Heart left ventricle (tissue), 13 donors: ENCODE results near the gene TMEM272.

ENCODE experiments used
- POLR2A ChIP-seq, 2 donors: fragments of 450-650 bp; IDR thresholded peaks; one replicate each; pipeline ENCODE4 v1.6.1; 2017; ENCODE audit warnings: antibody characterized with exemption in 2 of 2, mild to moderate bottlenecking in 2 of 2, moderate library complexity in 2 of 2
- TF ChIP-seq, protein P1 (sequence below), 12 donors: fragments of 200-600 bp; sonication (generic) in 4 of 12; IDR thresholded peaks; one replicate each; pipeline versions ENCODE4 v1.5.0 to v1.8.0; 2018 to 2022; ENCODE audit warnings: antibody characterized with exemption in 12 of 12, mild to moderate bottlenecking in 5 of 12
- donor health status: ischemic (EF 13 %, LVEDD 7.1; RV severe dilation, severe dysfunction).
- donor health status: DM: no; HTN: yes; CAD: no.
- donor health status: DM: no; HTN: no; CAD: no.
- donor health status: ischemic (EF 25% LVEDD 6.9; RV normal size, moderate dysfunction).
- donor health status: ischemic (EF 25% LVEDD 5.7; RV mildly dilated, moderate dysfunction).
- donor health status: ischemic (EF 35%, LVEDD 5.7; RV mildly dilated, moderate dysfunction).
- donor health status: nonischemic (EF 11% LVEDD 7.7; RV severe dilation, severe dysfunction).
- donor health status: DM: yes; HTN: yes; CAD: no.
- donor health status: PGD.
- donor health status: ischemic (EF 29% LVEDD 5.4; RV normal size, mild dysfunction).
- donor health status: nonischemic (EF 23%, LVEDD 6.1; RV moderate dilation, normal function).

DNA sequence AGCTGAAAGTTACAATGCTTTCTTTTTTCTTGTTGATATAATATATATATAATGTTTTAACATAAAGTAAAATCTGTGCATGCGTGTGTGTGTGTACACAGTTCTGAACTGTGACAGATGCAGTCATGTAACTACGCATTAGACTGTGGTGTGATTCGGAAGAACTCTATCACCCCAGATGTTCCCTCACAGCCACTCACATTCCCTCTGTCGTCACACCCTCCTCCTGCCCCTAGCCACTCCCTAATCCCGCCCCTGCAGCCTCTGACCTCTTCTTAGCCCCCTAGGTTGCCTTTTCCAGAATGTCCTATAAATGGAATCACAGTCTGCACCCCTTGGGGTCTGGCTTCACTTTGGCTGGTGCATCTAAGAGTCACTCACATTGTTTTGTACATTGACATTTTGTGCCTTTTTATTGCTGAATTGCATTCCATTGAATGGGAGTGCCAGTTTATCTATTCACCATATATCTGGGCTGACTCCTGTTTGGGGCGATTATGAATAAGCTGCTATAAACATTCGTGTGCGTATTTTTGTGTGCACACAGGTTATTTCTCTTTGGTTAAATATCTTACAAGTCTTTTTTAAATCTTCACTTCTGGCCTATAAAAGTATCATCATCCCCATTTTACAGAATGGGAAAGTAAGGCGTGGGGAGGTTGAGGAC is 61.4 kb downstream of the TMEM272 start:
- TF ChIP-seq, protein P1, sequence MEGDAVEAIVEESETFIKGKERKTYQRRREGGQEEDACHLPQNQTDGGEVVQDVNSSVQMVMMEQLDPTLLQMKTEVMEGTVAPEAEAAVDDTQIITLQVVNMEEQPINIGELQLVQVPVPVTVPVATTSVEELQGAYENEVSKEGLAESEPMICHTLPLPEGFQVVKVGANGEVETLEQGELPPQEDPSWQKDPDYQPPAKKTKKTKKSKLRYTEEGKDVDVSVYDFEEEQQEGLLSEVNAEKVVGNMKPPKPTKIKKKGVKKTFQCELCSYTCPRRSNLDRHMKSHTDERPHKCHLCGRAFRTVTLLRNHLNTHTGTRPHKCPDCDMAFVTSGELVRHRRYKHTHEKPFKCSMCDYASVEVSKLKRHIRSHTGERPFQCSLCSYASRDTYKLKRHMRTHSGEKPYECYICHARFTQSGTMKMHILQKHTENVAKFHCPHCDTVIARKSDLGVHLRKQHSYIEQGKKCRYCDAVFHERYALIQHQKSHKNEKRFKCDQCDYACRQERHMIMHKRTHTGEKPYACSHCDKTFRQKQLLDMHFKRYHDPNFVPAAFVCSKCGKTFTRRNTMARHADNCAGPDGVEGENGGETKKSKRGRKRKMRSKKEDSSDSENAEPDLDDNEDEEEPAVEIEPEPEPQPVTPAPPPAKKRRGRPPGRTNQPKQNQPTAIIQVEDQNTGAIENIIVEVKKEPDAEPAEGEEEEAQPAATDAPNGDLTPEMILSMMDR (IDR thresholded peaks at IDR 0.05), result no peak
- TF ChIP-seq POLR2A (IDR thresholded peaks at IDR 0.05), result no peak
